B cell (primary cell): ENCODE measurements around the gene SLC44A4. TPM values are rescaled to one million over a fixed set of nuclear protein-coding genes. Genes with fewer than 3 reads are reported as not detected.

ENCODE experiments used
- ATAC-seq: fragments of 200-7000 bp; cut with Tn5 transposase; one replicate; pipeline ENCODE4 v1.10.0; 2021; ENCODE audit warnings: low read depth, mild to moderate bottlenecking, moderate number of reproducible peaks, moderate library complexity
- CTCF ChIA-PET: fragments of 350-600 bp; sonication (Branson Sonifier 250); formaldehyde crosslinking; loops from one replicate; lab custom pipeline; 2021; ENCODE audit warnings: antibody characterized with exemption, inconsistent platforms; lab: Charles Lee
- POLR2A ChIA-PET: fragments of 350-600 bp; sonication (Branson Sonifier 250); formaldehyde crosslinking; loops from one replicate; lab custom pipeline; 2021; ENCODE audit warnings: antibody characterized with exemption; lab: Charles Lee
- DNase-seq: peaks from one replicate; pipeline ENCODE4 v3.0.0; 2013
- H2AFZ ChIP-seq: 2 replicates; pipeline ENCODE4 v1.6.1; 2012; ENCODE audit warnings: mild to moderate bottlenecking, low read depth, low read length; ENCODE audit not compliant: insufficient read depth, poor library complexity, severe bottlenecking
- H3K27ac ChIP-seq, 2 donors: 1 replicate in 1 of 2; 2 replicates in 1 of 2; pipeline ENCODE4 v1.5.1; 2012 to 2013; ENCODE audit warnings: low read length in 2 of 2, mild to moderate bottlenecking in 2 of 2, moderate library complexity in 1 of 2
- H3K27me3 ChIP-seq, 4 experiments: fragments of 200-600 bp in 1 of 4; sonication (generic) in 1 of 4; replicated peaks in 1 of 4; 1 replicate in 2 of 4; 2 replicates in 2 of 4; pipeline versions ENCODE4 v1.6.1 to v1.7.0; 2013 to 2016; ENCODE audit warnings: low read length in 3 of 4, mild to moderate bottlenecking in 2 of 4, mixed read lengths in 1 of 4, moderate library complexity in 1 of 4; ENCODE audit not compliant: insufficient read depth in 4 of 4, control insufficient read depth in 3 of 4; ENCODE audit errors: control extremely low read depth in 1 of 4
- H3K36me3 ChIP-seq, 2 experiments: replicated peaks in 1 of 2; 1 replicate in 1 of 2; 2 replicates in 1 of 2; pipeline versions ENCODE4 v1.6.1 to v1.7.1; 2013; ENCODE audit warnings: low read length in 1 of 2; ENCODE audit not compliant: insufficient read depth in 2 of 2, control insufficient read depth in 1 of 2; ENCODE audit errors: control extremely low read depth in 1 of 2, extremely low read depth in 1 of 2
- H3K4me1 ChIP-seq, 2 donors: fragments of 200-600 bp in 1 of 2; sonication (generic) in 1 of 2; 1 replicate in 1 of 2; 2 replicates in 1 of 2; pipeline versions ENCODE4 v1.5.1 to v1.6.1; 2013 to 2017; ENCODE audit warnings: low read length in 2 of 2; ENCODE audit not compliant: control insufficient read depth in 2 of 2, insufficient read depth in 2 of 2
- H3K4me2 ChIP-seq: replicated peaks from 2 replicates; pipeline ENCODE3; 2012; ENCODE audit warnings: mild to moderate bottlenecking, low read depth, low read length; ENCODE audit not compliant: poor library complexity, severe bottlenecking
- H3K4me3 ChIP-seq, 5 experiments: fragments of 200-600 bp in 1 of 5; sonication (generic) in 1 of 5; 1 replicate in 3 of 5; 2 replicates in 2 of 5; pipeline versions ENCODE4 v1.5.1 to v1.7.0; 2011 to 2016; ENCODE audit warnings: low read length in 4 of 5, mild to moderate bottlenecking in 4 of 5, low read depth in 2 of 5, control low read depth in 1 of 5, moderate library complexity in 1 of 5; ENCODE audit not compliant: insufficient read depth in 1 of 5; ENCODE audit errors: control extremely low read depth in 1 of 5, extremely low read depth in 1 of 5
- H3K79me2 ChIP-seq: fragments of 200-600 bp; sonication (generic); one replicate; pipeline ENCODE4 v1.6.0; 2016; ENCODE audit warnings: low read length; ENCODE audit not compliant: control insufficient read depth, insufficient read depth
- H3K9ac ChIP-seq: fragments of 200-600 bp; sonication (generic); 2 replicates; pipeline ENCODE4 v1.6.1; 2017; ENCODE audit warnings: mild to moderate bottlenecking, low read length, moderate library complexity
- H3K9me3 ChIP-seq, 3 donors: one replicate each; pipeline versions ENCODE4 v1.6.1 to v1.7.1; 2013; ENCODE audit warnings: low read length in 2 of 3; ENCODE audit not compliant: control insufficient read depth in 2 of 3, insufficient read depth in 1 of 3; ENCODE audit errors: control extremely low read depth in 1 of 3
- H4K20me1 ChIP-seq: 2 replicates; pipeline ENCODE4 v1.6.0; 2012; ENCODE audit warnings: mild to moderate bottlenecking, low read length; ENCODE audit not compliant: insufficient read depth, control insufficient read depth, poor library complexity, severe bottlenecking
- H3K27ac Mint-ChIP-seq: one replicate; pipeline ENCODE4 v1.8.0; 2021; ENCODE audit warnings: mixed read lengths
- H3K27me3 Mint-ChIP-seq: one replicate; pipeline ENCODE4 v1.8.0; 2021; ENCODE audit warnings: mixed read lengths
- H3K4me1 Mint-ChIP-seq: one replicate; pipeline ENCODE4 v1.8.0; 2021; ENCODE audit warnings: mixed read lengths
- H3K4me3 Mint-ChIP-seq: one replicate; pipeline ENCODE4 v1.8.0; 2021; ENCODE audit warnings: mixed read lengths
- H3K9me3 Mint-ChIP-seq: one replicate; pipeline ENCODE4 v1.8.0; 2022; ENCODE audit warnings: mixed read lengths; ENCODE audit not compliant: insufficient read depth
- EZH2 ChIP-seq: IDR thresholded peaks from 2 replicates; pipeline ENCODE4 v1.6.1; 2012; ENCODE audit warnings: borderline replicate concordance, low read depth, mild to moderate bottlenecking, moderate library complexity, low read length; ENCODE audit not compliant: insufficient read depth, poor library complexity, severe bottlenecking
- WGBS: methylation state at CpG from one replicate; pipeline ENCODE4 v1.1.5; 2013; ENCODE audit warnings: missing lambda C conversion rate; ENCODE audit not compliant: insufficient coverage; 5-methylcytosine and 5-hydroxymethylcytosine counted together
- intact Hi-C: fragments of 100-400 bp; cut with micrococcal nuclease; formaldehyde crosslinking; loops from one replicate; pipeline ENCODE4 v1.10.0; 2022
- polyA plus RNA-seq: library from polyadenylated mRNA; depleted of rRNA; stranded (reverse); fragments of >200 nt; gene quantifications from 2 replicates; pipeline ENCODE4 v1.2.3, GENCODE V29; 2012
- total RNA-seq, 2 donors: library from RNA; stranded (reverse); fragments of 120-200 nt in 1 of 2; gene quantifications; 1 replicate in 1 of 2; 2 replicates in 1 of 2; pipeline versions ENCODE4 v1.2.3 to v1.2.4, GENCODE V29; 2013 to 2022
- TF ChIP-seq, protein P1 (sequence below): fragments of 200-600 bp; IDR thresholded peaks from one replicate; pipeline ENCODE4 v1.8.0; 2022; ENCODE audit warnings: antibody characterized with exemption, mild to moderate bottlenecking

SLC44A4 gene
- total and polyA plus RNA-seq, 2 donors (not counting 1 experiment from before 2014, with no cell fraction given), result not detected

DNA sequence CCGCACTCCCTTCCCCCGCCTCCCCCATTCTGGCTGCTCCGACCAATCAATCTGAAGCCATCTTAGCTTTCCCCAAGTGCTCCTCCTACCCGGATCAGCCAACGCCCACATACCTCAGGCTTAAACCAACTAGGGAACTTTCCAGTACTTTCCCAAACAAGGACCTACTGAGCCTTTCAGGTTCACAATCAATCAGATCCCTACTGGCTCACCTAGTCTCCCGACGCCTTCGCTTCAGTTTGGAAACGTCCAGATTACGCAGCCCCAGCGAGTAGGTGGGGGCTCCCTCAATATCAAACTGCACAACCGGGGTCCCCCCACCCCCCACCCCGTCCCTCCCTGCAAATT lies 64.1 kb downstream of the SLC44A4 start:
- peak; percentile 75 for DNase-seq

DNA sequence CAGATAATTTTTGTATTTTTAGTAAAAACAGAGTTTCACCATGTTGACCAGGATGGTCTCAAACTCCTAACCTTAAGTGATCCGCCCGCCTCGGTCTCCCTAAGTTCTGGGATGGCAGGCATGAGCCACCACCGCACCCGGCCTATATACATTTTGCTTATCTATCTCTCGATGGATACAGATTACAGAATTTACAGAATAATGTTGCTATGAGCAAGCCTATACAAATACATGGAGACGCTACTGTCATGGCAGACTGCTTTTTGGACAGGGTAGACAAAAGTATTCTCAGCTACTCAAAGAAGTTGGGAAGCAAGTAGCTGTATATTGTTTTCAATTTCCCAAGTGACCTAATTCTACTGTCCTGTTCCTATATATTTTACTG lies 65.3 kb downstream of the SLC44A4 start:
- ATAC-seq (no peak), DNase-seq (no peak)
- Mint-ChIP-seq H3K27ac (no peak overlapping the region), H3K27me3 (no peaks in the 10 kb centered on the region), H3K4me1 (peaks cover 20% of the 10 kb centered on the region), H3K4me3 (peak overlapping the region; percentile 96), H3K9me3 (no peaks in the 10 kb centered on the region)
- CTCF ChIA-PET, result interaction anchor here (1.0 to 3.6 kb wide), 9 partner anchors 14 to 100 kb away, joined by 3 to 49 read pairs (median 4); partner anchors contain the start of genes DDAH2, MSH5 and NEU1
- Histone ChIP-seq H3K79me2 (peaks cover 12% of the 10 kb centered on the region), H3K9me3 (no peaks in the 10 kb centered on the region), H3K9ac (no peak overlapping the region), H3K4me3 (no peak overlapping the region), H3K4me2 (peak overlapping the region; percentile 94), H3K4me1 (peaks cover 15 to 30% of the 10 kb centered on the region in 2 donors), H4K20me1 (no peaks in the 10 kb centered on the region), H3K27ac (no peak overlapping the region), H3K27me3 (no peaks in the 10 kb centered on the region), H2AFZ (peak overlapping the region; percentile 87), H3K36me3 (no peaks in the 10 kb centered on the region)
- TF ChIP-seq, protein P1, sequence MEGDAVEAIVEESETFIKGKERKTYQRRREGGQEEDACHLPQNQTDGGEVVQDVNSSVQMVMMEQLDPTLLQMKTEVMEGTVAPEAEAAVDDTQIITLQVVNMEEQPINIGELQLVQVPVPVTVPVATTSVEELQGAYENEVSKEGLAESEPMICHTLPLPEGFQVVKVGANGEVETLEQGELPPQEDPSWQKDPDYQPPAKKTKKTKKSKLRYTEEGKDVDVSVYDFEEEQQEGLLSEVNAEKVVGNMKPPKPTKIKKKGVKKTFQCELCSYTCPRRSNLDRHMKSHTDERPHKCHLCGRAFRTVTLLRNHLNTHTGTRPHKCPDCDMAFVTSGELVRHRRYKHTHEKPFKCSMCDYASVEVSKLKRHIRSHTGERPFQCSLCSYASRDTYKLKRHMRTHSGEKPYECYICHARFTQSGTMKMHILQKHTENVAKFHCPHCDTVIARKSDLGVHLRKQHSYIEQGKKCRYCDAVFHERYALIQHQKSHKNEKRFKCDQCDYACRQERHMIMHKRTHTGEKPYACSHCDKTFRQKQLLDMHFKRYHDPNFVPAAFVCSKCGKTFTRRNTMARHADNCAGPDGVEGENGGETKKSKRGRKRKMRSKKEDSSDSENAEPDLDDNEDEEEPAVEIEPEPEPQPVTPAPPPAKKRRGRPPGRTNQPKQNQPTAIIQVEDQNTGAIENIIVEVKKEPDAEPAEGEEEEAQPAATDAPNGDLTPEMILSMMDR, result no peak
- no peak for TF ChIP-seq EZH2
- intact Hi-C loops, result no loop called here
- POLR2A ChIA-PET, result interaction anchor here (1.4 to 2.9 kb wide), 4 partner anchors 17 to 90 kb away, joined by 7 to 37 read pairs (median 11); partner anchors contain the start of genes MPIG6B, MSH5 and VARS1
- WGBS, result 100% methylated on average over 4 of the region's 7 CpGs

More for the DNA sequence above, 64.1 kb downstream of the SLC44A4 start:
- H3K9me3 Mint-ChIP-seq, result no peaks in the 10 kb centered on the region
- Histone ChIP-seq H3K79me2 (peaks cover 12% of the 10 kb centered on the region), H2AFZ (peak overlapping the region; percentile 87), H3K4me3 (peak overlapping the region; percentile 50 to 79 (median 73)), H4K20me1 (no peaks in the 10 kb centered on the region), H3K27ac (peak overlapping the region; percentile 11 to 73), H3K4me1 (peaks cover 15 to 30% of the 10 kb centered on the region in 2 donors), H3K9ac (peak overlapping the region; percentile 69), H3K27me3 (no peaks in the 10 kb centered on the region), H3K9me3 (no peaks in the 10 kb centered on the region), H3K4me2 (peak overlapping the region; percentile 94), H3K36me3 (no peaks in the 10 kb centered on the region)
- TF ChIP-seq EZH2, result no peak
- TF ChIP-seq, protein P1, result no peak
- POLR2A ChIA-PET, result interaction anchor here (0.6 to 2.9 kb wide), 12 partner anchors 13 to 246 kb away, joined by 3 to 37 read pairs (median 8); partner anchors contain the start of genes DDAH2, MPIG6B, MSH5 and VARS1
- peak; percentile 67 for ATAC-seq
- WGBS, result 0% methylated on average over 12 of the region's 13 CpGs
- CTCF ChIA-PET, result interaction anchor here (0.9 to 3.6 kb wide), 12 partner anchors 9 to 134 kb away, joined by 3 to 49 read pairs (median 4); partner anchors contain the start of genes DDAH2, LSM2, LY6G5C and NEU1
- no peaks in the 10 kb centered on the region for H3K27me3 Mint-ChIP-seq
- peak overlapping the region; percentile 93 for H3K27ac Mint-ChIP-seq
- H3K4me1 Mint-ChIP-seq, result peaks cover 20% of the 10 kb centered on the region
- intact Hi-C loops, result loop anchor here (2.0 to 5.0 kb wide), 3 partner anchors 16 to 48 kb away; partner anchors contain the start of gene NEU1
- peak overlapping the region; percentile 96 for H3K4me3 Mint-ChIP-seq
